Body of pancreas (tissue), 4 donors: ENCODE data around the gene NXPH1.

Source experiments
- POLR2A ChIP-seq, 3 donors: fragments of 450-650 bp; IDR thresholded peaks; one replicate each; pipeline ENCODE4 v1.6.1; 2016; ENCODE audit warnings: antibody characterized with exemption in 3 of 3, mild to moderate bottlenecking in 2 of 3
- TF ChIP-seq, protein P1 (sequence below), 7 experiments: fragments of 450-650 bp in 4 of 7; fragments of 200-600 bp in 3 of 7; sonication (generic) in 3 of 7; IDR thresholded peaks; one replicate each; pipeline ENCODE4 v1.5.1; 2016 to 2019; ENCODE audit warnings: antibody characterized with exemption in 7 of 7

DNA sequence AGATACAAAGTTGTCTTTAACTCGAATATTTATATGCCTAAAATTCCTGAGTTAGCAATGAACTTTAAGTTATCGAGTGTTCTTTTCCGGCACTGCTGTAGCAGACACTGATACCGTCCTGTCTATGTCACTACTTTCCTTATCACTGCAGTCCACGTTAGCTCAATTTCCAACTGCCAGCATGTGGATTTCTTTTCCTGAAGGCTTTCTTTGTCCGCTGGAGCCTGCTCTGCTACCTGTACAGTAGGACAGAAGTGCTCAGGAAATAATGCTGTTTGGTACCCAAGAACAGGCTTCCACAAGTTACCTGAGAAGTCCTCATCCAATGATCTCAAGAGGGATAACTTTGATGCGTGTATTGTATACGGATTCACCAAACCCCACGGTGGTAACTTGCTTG lies 329.4 kb downstream of the NXPH1 start:
- TF ChIP-seq, protein P1, sequence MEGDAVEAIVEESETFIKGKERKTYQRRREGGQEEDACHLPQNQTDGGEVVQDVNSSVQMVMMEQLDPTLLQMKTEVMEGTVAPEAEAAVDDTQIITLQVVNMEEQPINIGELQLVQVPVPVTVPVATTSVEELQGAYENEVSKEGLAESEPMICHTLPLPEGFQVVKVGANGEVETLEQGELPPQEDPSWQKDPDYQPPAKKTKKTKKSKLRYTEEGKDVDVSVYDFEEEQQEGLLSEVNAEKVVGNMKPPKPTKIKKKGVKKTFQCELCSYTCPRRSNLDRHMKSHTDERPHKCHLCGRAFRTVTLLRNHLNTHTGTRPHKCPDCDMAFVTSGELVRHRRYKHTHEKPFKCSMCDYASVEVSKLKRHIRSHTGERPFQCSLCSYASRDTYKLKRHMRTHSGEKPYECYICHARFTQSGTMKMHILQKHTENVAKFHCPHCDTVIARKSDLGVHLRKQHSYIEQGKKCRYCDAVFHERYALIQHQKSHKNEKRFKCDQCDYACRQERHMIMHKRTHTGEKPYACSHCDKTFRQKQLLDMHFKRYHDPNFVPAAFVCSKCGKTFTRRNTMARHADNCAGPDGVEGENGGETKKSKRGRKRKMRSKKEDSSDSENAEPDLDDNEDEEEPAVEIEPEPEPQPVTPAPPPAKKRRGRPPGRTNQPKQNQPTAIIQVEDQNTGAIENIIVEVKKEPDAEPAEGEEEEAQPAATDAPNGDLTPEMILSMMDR (IDR thresholded peaks at IDR 0.05), result no peak
- TF ChIP-seq POLR2A (IDR thresholded peaks at IDR 0.05), result no peak
